ENCODE data around the gene TIPRL. TPM values are rescaled to one million over a fixed set of nuclear protein-coding genes. Genes with fewer than 3 reads are reported as not detected.
A peak's percentile ranks its signal among the peaks of the same experiment; 100 is the strongest.

The TIPRL gene
- total and polyA plus RNA-seq, 2 donors: 29.5 to 39.3 TPM

- WGBS: 98% methylated on average over 4 of the region's 4 CpGs
- H3K27ac ChIP-seq (ENCODE audit: low read depth in 1 of 2, low read length in 1 of 2): no peak overlapping the region
- peaks cover 0 to 3% of the 10 kb centered on the region in 2 donors for H3K9me3 ChIP-seq (ENCODE audit: control insufficient read depth in 2 of 2, insufficient read depth in 1 of 2, low read length in 1 of 2)
- H3K4me1 ChIP-seq (ENCODE audit: control insufficient read depth in 2 of 2, insufficient read depth in 2 of 2, low read length in 2 of 2): peaks cover 16 to 34% of the 10 kb centered on the region in 2 donors
- no peaks in the 10 kb centered on the region for H3K27me3 ChIP-seq (ENCODE audit: control insufficient read depth in 2 of 2, insufficient read depth in 1 of 2, low read length in 1 of 2)
- no peak for DNase-seq (ENCODE audit: low read depth in 6 of 9, low spot score in 9 of 9)
- H3K36me3 ChIP-seq (ENCODE audit: control insufficient read depth in 2 of 2, insufficient read depth in 2 of 2, low read length in 1 of 2): peaks cover 23 to 41% of the 10 kb centered on the region in 2 donors
- no peak overlapping the region for H3K4me3 ChIP-seq (ENCODE audit: low read length in 2 of 2)
Measured at GRCh38 chr1:168229893-168230292, 51.1 kb downstream of the TIPRL start.

GRCh38 chr1:168230709-168231108, 51.9 kb downstream of the TIPRL start:
- H3K27ac ChIP-seq (ENCODE audit: low read depth in 1 of 2, low read length in 1 of 2): no peak overlapping the region
- H3K27me3 ChIP-seq (ENCODE audit: control insufficient read depth in 2 of 2, insufficient read depth in 1 of 2, low read length in 1 of 2): no peaks in the 10 kb centered on the region
- H3K4me1 ChIP-seq (ENCODE audit: control insufficient read depth in 2 of 2, insufficient read depth in 2 of 2, low read length in 2 of 2): peaks cover 13 to 26% of the 10 kb centered on the region in 2 donors
- 99% methylated on average over 3 of the region's 3 CpGs for WGBS
- peaks cover 23 to 48% of the 10 kb centered on the region in 2 donors for H3K36me3 ChIP-seq (ENCODE audit: control insufficient read depth in 2 of 2, insufficient read depth in 2 of 2, low read length in 1 of 2)
- DNase-seq (ENCODE audit: low read depth in 6 of 9, low spot score in 9 of 9): no peak
- peaks cover 0 to 3% of the 10 kb centered on the region in 2 donors for H3K9me3 ChIP-seq (ENCODE audit: control insufficient read depth in 2 of 2, insufficient read depth in 1 of 2, low read length in 1 of 2)
- no peak overlapping the region for H3K4me3 ChIP-seq (ENCODE audit: low read length in 2 of 2)

DNA sequence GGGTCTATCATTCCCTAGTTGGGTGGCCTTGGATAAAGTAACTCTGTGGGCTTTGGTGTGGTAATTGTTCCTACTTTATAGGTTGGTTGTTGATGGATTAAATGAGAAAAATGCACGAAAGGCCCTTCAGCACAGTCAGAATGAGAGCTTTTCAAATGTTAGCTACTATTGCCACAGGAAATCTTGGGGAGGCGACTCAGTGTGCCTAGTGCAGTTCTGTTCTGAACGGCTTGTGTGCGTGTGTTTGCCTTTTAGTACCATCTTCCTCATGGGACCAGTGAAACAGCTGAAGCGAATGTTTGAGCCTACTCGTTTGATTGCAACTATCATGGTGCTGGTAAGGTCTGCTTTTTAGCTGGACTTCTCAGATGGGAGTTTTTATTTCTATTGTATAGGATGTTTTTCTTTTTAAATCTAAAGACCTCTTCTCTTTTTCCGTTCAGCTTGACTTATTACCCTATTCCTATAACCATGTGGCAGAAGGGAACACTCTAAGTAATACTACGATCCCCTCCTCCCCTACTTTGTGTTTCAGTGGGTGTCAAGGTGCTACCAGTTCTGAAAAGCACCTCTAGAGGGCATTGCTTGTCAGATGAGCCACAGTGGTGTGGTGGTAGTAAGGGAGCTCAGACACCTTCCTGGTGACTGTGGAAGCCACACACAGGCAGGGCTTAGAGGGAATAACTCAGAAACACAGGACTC, 56.2 kb downstream of the TIPRL start:
- Histone ChIP-seq H3K27ac (ENCODE audit: low read depth in 1 of 2, low read length in 1 of 2) (no peak overlapping the region), H3K4me1 (ENCODE audit: control insufficient read depth in 2 of 2, insufficient read depth in 2 of 2, low read length in 2 of 2) (peaks cover 0 to under 1% of the 10 kb centered on the region in 2 donors), H3K9me3 (ENCODE audit: control insufficient read depth in 2 of 2, insufficient read depth in 1 of 2, low read length in 1 of 2) (no peaks in the 10 kb centered on the region), H3K27me3 (ENCODE audit: control insufficient read depth in 2 of 2, insufficient read depth in 1 of 2, low read length in 1 of 2) (no peaks in the 10 kb centered on the region), H3K4me3 (ENCODE audit: low read length in 2 of 2) (no peak overlapping the region), H3K36me3 (ENCODE audit: control insufficient read depth in 2 of 2, insufficient read depth in 2 of 2, low read length in 1 of 2) (peaks cover 43 to 81% of the 10 kb centered on the region in 2 donors)
- peak in 3 of 9 donors; percentile 18 to 56 (median 32) for DNase-seq (ENCODE audit: low read depth in 6 of 9, low spot score in 9 of 9)
- WGBS: 97% methylated on average over 8 of the region's 8 CpGs

GRCh38 chr1:168235548-168235885, 56.8 kb downstream of the TIPRL start:
- no peak overlapping the region for H3K27ac ChIP-seq (ENCODE audit: low read depth in 1 of 2, low read length in 1 of 2)
- H3K27me3 ChIP-seq (ENCODE audit: control insufficient read depth in 2 of 2, insufficient read depth in 1 of 2, low read length in 1 of 2): no peaks in the 10 kb centered on the region
- no peaks in the 10 kb centered on the region for H3K4me1 ChIP-seq (ENCODE audit: control insufficient read depth in 2 of 2, insufficient read depth in 2 of 2, low read length in 2 of 2)
- no peak for DNase-seq (ENCODE audit: low read depth in 6 of 9, low spot score in 9 of 9)
- no peaks in the 10 kb centered on the region for H3K9me3 ChIP-seq (ENCODE audit: control insufficient read depth in 2 of 2, insufficient read depth in 1 of 2, low read length in 1 of 2)
- H3K4me3 ChIP-seq (ENCODE audit: low read length in 2 of 2): no peak overlapping the region
- H3K36me3 ChIP-seq (ENCODE audit: control insufficient read depth in 2 of 2, insufficient read depth in 2 of 2, low read length in 1 of 2): peaks cover 39 to 80% of the 10 kb centered on the region in 2 donors

GRCh38 chr1:168235937-168236336, 57.2 kb downstream of the TIPRL start:
- Histone ChIP-seq H3K9me3 (ENCODE audit: control insufficient read depth in 2 of 2, insufficient read depth in 1 of 2, low read length in 1 of 2) (no peaks in the 10 kb centered on the region), H3K27ac (ENCODE audit: low read depth in 1 of 2, low read length in 1 of 2) (no peak overlapping the region), H3K36me3 (ENCODE audit: control insufficient read depth in 2 of 2, insufficient read depth in 2 of 2, low read length in 1 of 2) (peaks cover 39 to 80% of the 10 kb centered on the region in 2 donors), H3K4me1 (ENCODE audit: control insufficient read depth in 2 of 2, insufficient read depth in 2 of 2, low read length in 2 of 2) (no peaks in the 10 kb centered on the region), H3K27me3 (ENCODE audit: control insufficient read depth in 2 of 2, insufficient read depth in 1 of 2, low read length in 1 of 2) (no peaks in the 10 kb centered on the region), H3K4me3 (ENCODE audit: low read length in 2 of 2) (no peak overlapping the region)
- 96% methylated on average over 3 of the region's 3 CpGs for WGBS
- DNase-seq (ENCODE audit: low read depth in 6 of 9, low spot score in 9 of 9): no peak

- Histone ChIP-seq H3K9me3 (ENCODE audit: control insufficient read depth in 2 of 2, insufficient read depth in 1 of 2, low read length in 1 of 2) (no peaks in the 10 kb centered on the region), H3K36me3 (ENCODE audit: control insufficient read depth in 2 of 2, insufficient read depth in 2 of 2, low read length in 1 of 2) (peaks cover 44 to 78% of the 10 kb centered on the region in 2 donors), H3K4me3 (ENCODE audit: low read length in 2 of 2) (no peak overlapping the region), H3K4me1 (ENCODE audit: control insufficient read depth in 2 of 2, insufficient read depth in 2 of 2, low read length in 2 of 2) (no peaks in the 10 kb centered on the region), H3K27me3 (ENCODE audit: control insufficient read depth in 2 of 2, insufficient read depth in 1 of 2, low read length in 1 of 2) (no peaks in the 10 kb centered on the region), H3K27ac (ENCODE audit: low read depth in 1 of 2, low read length in 1 of 2) (no peak overlapping the region)
- 96% methylated on average over 7 of the region's 7 CpGs for WGBS
- no peak for DNase-seq (ENCODE audit: low read depth in 6 of 9, low spot score in 9 of 9)
Measured at GRCh38 chr1:168236836-168237611, 58.3 kb downstream of the TIPRL start.

GRCh38 chr1:168243198-168243597, 64.4 kb downstream of the TIPRL start:
- 94% methylated on average over 2 of the region's 2 CpGs for WGBS
- no peaks in the 10 kb centered on the region for H3K27me3 ChIP-seq (ENCODE audit: control insufficient read depth in 2 of 2, insufficient read depth in 1 of 2, low read length in 1 of 2)
- DNase-seq (ENCODE audit: low read depth in 6 of 9, low spot score in 9 of 9): no peak
- no peaks in the 10 kb centered on the region for H3K4me1 ChIP-seq (ENCODE audit: control insufficient read depth in 2 of 2, insufficient read depth in 2 of 2, low read length in 2 of 2)
- H3K4me3 ChIP-seq (ENCODE audit: low read length in 2 of 2): no peak overlapping the region
- H3K36me3 ChIP-seq (ENCODE audit: control insufficient read depth in 2 of 2, insufficient read depth in 2 of 2, low read length in 1 of 2): peaks cover 36 to 62% of the 10 kb centered on the region in 2 donors
- H3K27ac ChIP-seq (ENCODE audit: low read depth in 1 of 2, low read length in 1 of 2): no peak overlapping the region
- H3K9me3 ChIP-seq (ENCODE audit: control insufficient read depth in 2 of 2, insufficient read depth in 1 of 2, low read length in 1 of 2): no peaks in the 10 kb centered on the region

- Histone ChIP-seq H3K4me1 (ENCODE audit: control insufficient read depth in 2 of 2, insufficient read depth in 2 of 2, low read length in 2 of 2) (no peaks in the 10 kb centered on the region), H3K36me3 (ENCODE audit: control insufficient read depth in 2 of 2, insufficient read depth in 2 of 2, low read length in 1 of 2) (peaks cover 30 to 57% of the 10 kb centered on the region in 2 donors), H3K27ac (ENCODE audit: low read depth in 1 of 2, low read length in 1 of 2) (no peak overlapping the region), H3K4me3 (ENCODE audit: low read length in 2 of 2) (no peak overlapping the region), H3K27me3 (ENCODE audit: control insufficient read depth in 2 of 2, insufficient read depth in 1 of 2, low read length in 1 of 2) (no peaks in the 10 kb centered on the region), H3K9me3 (ENCODE audit: control insufficient read depth in 2 of 2, insufficient read depth in 1 of 2, low read length in 1 of 2) (no peaks in the 10 kb centered on the region)
- WGBS: 81% methylated on average over 3 of the region's 3 CpGs
- DNase-seq (ENCODE audit: low read depth in 6 of 9, low spot score in 9 of 9): no peak
Measured at GRCh38 chr1:168243636-168244212, 65.0 kb downstream of the TIPRL start.

DNA sequence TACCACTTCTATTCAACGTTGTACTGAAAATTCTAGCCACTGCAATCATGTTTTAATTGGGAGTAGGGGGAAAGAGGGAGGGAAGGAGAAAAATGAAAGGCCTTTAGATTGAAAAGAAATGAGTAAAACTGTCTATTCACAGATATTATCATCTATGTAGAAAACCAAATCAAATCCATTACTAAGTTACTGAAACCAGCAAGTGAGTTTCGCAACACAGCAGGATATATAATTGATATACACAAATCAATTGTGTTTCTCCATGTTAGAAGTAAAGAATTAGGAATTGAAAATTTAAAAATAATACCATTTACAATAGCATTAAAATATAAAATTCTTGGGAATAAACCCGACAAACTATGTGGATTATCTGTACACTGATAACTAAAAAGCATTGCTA, 66.3 kb downstream of the TIPRL start:
- DNase-seq (ENCODE audit: low read depth in 6 of 9, low spot score in 9 of 9): no peak
- Histone ChIP-seq H3K36me3 (ENCODE audit: control insufficient read depth in 2 of 2, insufficient read depth in 2 of 2, low read length in 1 of 2) (peaks cover 32 to 52% of the 10 kb centered on the region in 2 donors), H3K27ac (ENCODE audit: low read depth in 1 of 2, low read length in 1 of 2) (no peak overlapping the region), H3K27me3 (ENCODE audit: control insufficient read depth in 2 of 2, insufficient read depth in 1 of 2, low read length in 1 of 2) (no peaks in the 10 kb centered on the region), H3K9me3 (ENCODE audit: control insufficient read depth in 2 of 2, insufficient read depth in 1 of 2, low read length in 1 of 2) (no peaks in the 10 kb centered on the region), H3K4me3 (ENCODE audit: low read length in 2 of 2) (no peak overlapping the region), H3K4me1 (ENCODE audit: control insufficient read depth in 2 of 2, insufficient read depth in 2 of 2, low read length in 2 of 2) (no peaks in the 10 kb centered on the region)
- WGBS: 98% methylated on average over 3 of the region's 3 CpGs
